HCT116 (cell line): Measurements from ENCODE around the gene IL36RN. TPM values are rescaled to one million over a fixed set of nuclear protein-coding genes. Genes with fewer than 3 reads are reported as not detected.

Source experiments
- ATAC-seq: fragments of 200-7000 bp; cut with Tn5 transposase; 2 replicates; pipeline ENCODE4 v1.9.1; 2020; ENCODE audit warnings: mild to moderate bottlenecking, moderate library complexity
- BruUV-seq: library from RNA; stranded (reverse); fragments of 400-500 nt; replicated peaks from 2 replicates; lab custom pipeline; 2021; lab: Mats Ljungman, UMichigan
- CTCF ChIA-PET: fragments of 300-600 bp; sonication (Branson Sonifier 250); formaldehyde crosslinking; loops from one replicate; lab custom pipeline; 2021; ENCODE audit warnings: antibody characterized with exemption; lab: Charles Lee
- POLR2A ChIA-PET: fragments of 300-600, 350-600 bp; sonication (Branson Sonifier 250); formaldehyde crosslinking; loops from one replicate; lab custom pipeline; 2021; ENCODE audit warnings: antibody characterized with exemption; lab: Charles Lee
- RAD21 ChIA-PET, 2 experiments: fragments of 300-600 bp; sonication (Branson Sonifier 250); formaldehyde crosslinking; loops; one replicate each; lab custom pipeline; 2023; ENCODE audit warnings: low total read pairs in 2 of 2; ENCODE audit not compliant: uncharacterized antibody in 2 of 2, unreplicated experiment in 2 of 2, low non-redundant PET in 1 of 2; lab: Charles Lee
- DNase-seq: peaks from one replicate; pipeline ENCODE4 v3.0.0-alpha.2; 2010; ENCODE audit warnings: low read depth, low spot score
- H2AFZ ChIP-seq: fragments of 200-600 bp; shearing (Covaris generic), sonication (generic); 2 replicates; pipeline ENCODE4 v1.6.1; 2017; ENCODE audit warnings: low read depth, mixed run types, mixed read lengths, antibody characterized with exemption, low read length; ENCODE audit not compliant: poor library complexity, severe bottlenecking
- H3K27ac ChIP-seq: 2 replicates; pipeline ENCODE4 v1.5.1; 2012; ENCODE audit warnings: low read depth, low read length
- H3K27me3 ChIP-seq: fragments of 200-600 bp; sonication (generic); 2 replicates; pipeline ENCODE4 v1.6.1; 2016; ENCODE audit warnings: mixed run types, low read length, mixed read lengths; ENCODE audit not compliant: insufficient read depth
- H3K36me3 ChIP-seq, 2 experiments: fragments of 200-500 bp in 1 of 2; fragments of 200-600 bp in 1 of 2; sonication (Bioruptor generic) in 1 of 2; sonication (generic) in 1 of 2; 2 replicates each; pipeline versions ENCODE4 v1.5.1 to v1.6.1; 2014 to 2016; ENCODE audit warnings: low read length in 2 of 2, inconsistent platforms in 1 of 2, mixed read lengths in 1 of 2, mixed run types in 1 of 2; ENCODE audit not compliant: insufficient read depth in 2 of 2, control insufficient read depth in 1 of 2
- H3K4me1 ChIP-seq, 2 experiments: fragments of 200-600 bp in 1 of 2; sonication (generic) in 1 of 2; 2 replicates each; pipeline versions ENCODE4 v1.5.1 to v1.6.1; 2012 to 2017; ENCODE audit warnings: low read length in 2 of 2, inconsistent platforms in 1 of 2, mild to moderate bottlenecking in 1 of 2, mixed read lengths in 1 of 2, mixed run types in 1 of 2, moderate library complexity in 1 of 2; ENCODE audit not compliant: insufficient read depth in 2 of 2, control insufficient read depth in 1 of 2
- H3K4me2 ChIP-seq: fragments of 200-600 bp; sonication (generic); 2 replicates; pipeline ENCODE4 v1.6.1; 2017; ENCODE audit warnings: mixed run types, low read length, mixed read lengths
- H3K4me3 ChIP-seq, 2 experiments: fragments of 200-600 bp in 1 of 2; sonication (generic) in 1 of 2; replicated peaks in 1 of 2; 2 replicates each; pipeline ENCODE4 v1.5.1; 2011 to 2016; ENCODE audit warnings: low read length in 2 of 2, control low read depth in 1 of 2, low read depth in 1 of 2, mild to moderate bottlenecking in 1 of 2, mixed read lengths in 1 of 2, mixed run types in 1 of 2
- H3K79me2 ChIP-seq: fragments of 200-600 bp; sonication (generic); 2 replicates; pipeline ENCODE4 v1.6.1; 2017; ENCODE audit warnings: mild to moderate bottlenecking, mixed run types, low read length, moderate library complexity, mixed read lengths; ENCODE audit not compliant: insufficient read depth
- H3K9ac ChIP-seq: fragments of 200-600 bp; sonication (generic); 2 replicates; pipeline ENCODE4 v1.6.1; 2016; ENCODE audit warnings: low read length, mixed read lengths
- H3K9me2 ChIP-seq: fragments of 200-600 bp; sonication (generic), shearing (Covaris generic); 2 replicates; pipeline ENCODE4 v1.6.1; 2017; ENCODE audit warnings: mixed run types, mild to moderate bottlenecking, moderate library complexity; ENCODE audit not compliant: insufficient read depth
- H3K9me3 ChIP-seq, 2 experiments: fragments of 200-500 bp in 1 of 2; fragments of 200-600 bp in 1 of 2; sonication (Bioruptor generic) in 1 of 2; sonication (generic) in 1 of 2; 2 replicates each; pipeline ENCODE4 v1.6.1; 2014 to 2017; ENCODE audit warnings: low read length in 2 of 2, mixed read lengths in 2 of 2, inconsistent platforms in 1 of 2, low read depth in 1 of 2, mild to moderate bottlenecking in 1 of 2, mixed run types in 1 of 2, moderate library complexity in 1 of 2; ENCODE audit not compliant: control insufficient read depth in 1 of 2, insufficient read depth in 1 of 2
- H4K20me1 ChIP-seq: fragments of 200-600 bp; sonication (generic), shearing (Covaris generic); 2 replicates; pipeline ENCODE4 v1.6.1; 2017; ENCODE audit warnings: mixed run types, mild to moderate bottlenecking, moderate library complexity; ENCODE audit not compliant: insufficient read depth
- CEBPB ChIP-seq: IDR thresholded peaks from 2 replicates; pipeline ENCODE4 v1.6.1; 2012; ENCODE audit warnings: low read depth
- CTCF ChIP-seq, 3 experiments: fragments of 200-600 bp in 1 of 3; sonication (generic) in 1 of 3; IDR thresholded peaks in 2 of 3; conservative IDR thresholded peaks in 1 of 3; 2 replicates each; pipeline ENCODE4 v1.5.1; 2012 to 2017; ENCODE audit warnings: low read depth in 2 of 3, low read length in 2 of 3, antibody characterized with exemption in 1 of 3, borderline replicate concordance in 1 of 3, control low read depth in 1 of 3, mild to moderate bottlenecking in 1 of 3, mixed read lengths in 1 of 3, mixed run types in 1 of 3, moderate library complexity in 1 of 3; ENCODE audit not compliant: insufficient read depth in 1 of 3
- EGR1 ChIP-seq: IDR thresholded peaks from 2 replicates; pipeline ENCODE4 v1.6.1; 2012; ENCODE audit warnings: low read depth
- ELF1 ChIP-seq: IDR thresholded peaks from 2 replicates; pipeline ENCODE4 v1.6.1; 2012; ENCODE audit warnings: low read depth, borderline replicate concordance
- EZH2 ChIP-seq: fragments of 200-600 bp; sonication (generic); IDR thresholded peaks from 2 replicates; pipeline ENCODE4 v1.6.1; 2017; ENCODE audit warnings: antibody characterized with exemption, mixed run types
- POLR2A ChIP-seq: IDR thresholded peaks from 2 replicates; pipeline ENCODE4 v1.7.0; 2011; ENCODE audit warnings: borderline replicate concordance; ENCODE audit not compliant: insufficient read depth, insufficient read length; ENCODE audit errors: extremely low read depth
- RAD21 ChIP-seq: IDR thresholded peaks from 2 replicates; pipeline ENCODE4 v1.6.1; 2012; ENCODE audit warnings: low read depth, mild to moderate bottlenecking
- REST ChIP-seq: IDR thresholded peaks from 2 replicates; pipeline ENCODE4 v1.6.1; 2012; ENCODE audit warnings: low read depth
- SIN3A ChIP-seq: IDR thresholded peaks from 2 replicates; pipeline ENCODE4 v1.6.1; 2012; ENCODE audit warnings: low read depth
- TCF7L2 ChIP-seq: IDR thresholded peaks from 2 replicates; pipeline ENCODE4 v1.7.0; 2011; ENCODE audit warnings: borderline replicate concordance, inconsistent platforms; ENCODE audit not compliant: insufficient read depth, insufficient read length; ENCODE audit errors: extremely low read depth
- YY1 ChIP-seq: IDR thresholded peaks from 2 replicates; pipeline ENCODE4 v1.6.1; 2011; ENCODE audit warnings: low read length, low read depth, moderate library complexity, mild to moderate bottlenecking; ENCODE audit not compliant: insufficient replicate concordance; ENCODE audit errors: extremely low read depth
- intact Hi-C: fragments of 100-400 bp; cut with micrococcal nuclease; formaldehyde crosslinking; loops from 2 replicates; pipeline ENCODE4 v1.10.0; 2022
- total RNA-seq: library from RNA; stranded (reverse); gene quantifications from one replicate; pipeline ENCODE4 v1.2.1, GENCODE V29; 2021; ENCODE audit not compliant: unreplicated experiment
- TF ChIP-seq, protein P1 (sequence below): IDR thresholded peaks from 2 replicates; pipeline ENCODE4 v1.6.1; 2012

Gene IL36RN
- total RNA-seq, 1 experiment from 2014 or later = not detected

- Histone ChIP-seq H3K36me3 (no peaks in the 10 kb centered on the region), H3K79me2 (no peaks in the 10 kb centered on the region), H3K9ac (no peak overlapping the region), H3K4me2 (no peak overlapping the region), H4K20me1 (no peaks in the 10 kb centered on the region; the same call in 1 of the 2 replicates)
- intact Hi-C loops = no loop called here
- CTCF ChIA-PET = no interaction called here
- TF ChIP-seq CTCF (IDR thresholded peaks at IDR 0.05 in 2 of 3, conservative IDR thresholded peaks at IDR 0.05 in 1 of 3; ENCODE audit: borderline replicate concordance in 1 of 3, insufficient read depth in 1 of 3, low read depth in 2 of 3, low read length in 2 of 3) (no peak), TCF7L2 (no peak), SIN3A (no peak), POLR2A (no peak)
- TF ChIP-seq, all 23 proteins: peak for 0
- no peak overlapping the region for H3K27ac ChIP-seq
- no peak overlapping the region for H3K4me3 ChIP-seq
- H3K9me2 ChIP-seq = no peaks in the 10 kb centered on the region
- BruUV-seq = no TSS peak
- H3K27me3 ChIP-seq = peaks cover 15% of the 10 kb centered on the region
- DNase-seq = no peak
- no peaks in the 10 kb centered on the region for H3K9me3 ChIP-seq
- RAD21 ChIA-PET = no interaction called here
- no peaks in the 10 kb centered on the region for H3K4me1 ChIP-seq
- no peak overlapping the region for H2AFZ ChIP-seq
- POLR2A ChIA-PET = no interaction called here
- ATAC-seq = no peak
Measured at GRCh38 chr2:113036763-113037162, 22.2 kb upstream of the IL36RN start.

- H3K9me3 ChIP-seq = no peaks in the 10 kb centered on the region
- no peak overlapping the region for H3K27ac ChIP-seq
- no peaks in the 10 kb centered on the region for H3K9me2 ChIP-seq
- CTCF ChIA-PET = no interaction called here
- no peak overlapping the region for H3K4me3 ChIP-seq
- H3K36me3 ChIP-seq = no peaks in the 10 kb centered on the region
- no peak for DNase-seq
- RAD21 ChIA-PET = no interaction called here
- ATAC-seq = no peak
- H2AFZ ChIP-seq = no peak overlapping the region
- no peaks in the 10 kb centered on the region for H3K4me1 ChIP-seq
- BruUV-seq = no TSS peak
- no peak overlapping the region for H3K4me2 ChIP-seq
- no peak overlapping the region for H3K9ac ChIP-seq
- intact Hi-C loops = no loop called here
- H3K79me2 ChIP-seq = no peaks in the 10 kb centered on the region
- peaks cover 7% of the 10 kb centered on the region; the same call in 1 of the 2 replicates for H3K27me3 ChIP-seq
- H4K20me1 ChIP-seq = no peaks in the 10 kb centered on the region; the same call in 1 of the 2 replicates
- POLR2A ChIA-PET = no interaction called here
- no peak for TF ChIP-seq CEBPB
- TF ChIP-seq POLR2A = no peak
- no peak for TF ChIP-seq EZH2
- no peak for TF ChIP-seq EGR1
- no peak for TF ChIP-seq SIN3A
- no peak for TF ChIP-seq REST
- TF ChIP-seq ELF1 = no peak
- TF ChIP-seq RAD21 = no peak
- no peak for TF ChIP-seq YY1
- TF ChIP-seq, protein P1, sequence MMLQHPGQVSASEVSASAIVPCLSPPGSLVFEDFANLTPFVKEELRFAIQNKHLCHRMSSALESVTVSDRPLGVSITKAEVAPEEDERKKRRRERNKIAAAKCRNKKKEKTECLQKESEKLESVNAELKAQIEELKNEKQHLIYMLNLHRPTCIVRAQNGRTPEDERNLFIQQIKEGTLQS = no peak
Measured at GRCh38 chr2:113038291-113038690, 20.7 kb upstream of the IL36RN start.
